GM23338 (cell line): ENCODE measurements around the gene PELO.

Experiments used
- CREB1 ChIP-seq: fragments of 250-450 bp; sonication (Bioruptor Pico); IDR thresholded peaks from 2 replicates; pipeline ENCODE4 v1.5.0; 2020; ENCODE audit warnings: low read depth, mild to moderate bottlenecking, moderate library complexity
- EZH2 ChIP-seq: fragments of 200-600 bp; sonication (generic); IDR thresholded peaks from one replicate; pipeline ENCODE4 v1.8.0; 2017; ENCODE audit warnings: antibody characterized with exemption, mild to moderate bottlenecking, low read depth; ENCODE audit not compliant: unreplicated experiment
- JUNB ChIP-seq: IDR thresholded peaks from one replicate; pipeline ENCODE4 v1.6.1; 2016; ENCODE audit warnings: antibody characterized with exemption; ENCODE audit not compliant: unreplicated experiment
- POLR2AphosphoS5 ChIP-seq: IDR thresholded peaks from 2 replicates; pipeline ENCODE4 v1.6.1; 2016; ENCODE audit warnings: antibody characterized with exemption, low read depth
- TF ChIP-seq, protein P1 (sequence below), 2 experiments: fragments of 200-600 bp in 1 of 2; sonication (generic) in 1 of 2; conservative IDR thresholded peaks; 2 replicates each; pipeline versions ENCODE4 v1.5.1 to v1.6.1; 2016 to 2017; ENCODE audit warnings: antibody characterized with exemption in 2 of 2, low read depth in 2 of 2, mild to moderate bottlenecking in 2 of 2, moderate library complexity in 1 of 2

DNA sequence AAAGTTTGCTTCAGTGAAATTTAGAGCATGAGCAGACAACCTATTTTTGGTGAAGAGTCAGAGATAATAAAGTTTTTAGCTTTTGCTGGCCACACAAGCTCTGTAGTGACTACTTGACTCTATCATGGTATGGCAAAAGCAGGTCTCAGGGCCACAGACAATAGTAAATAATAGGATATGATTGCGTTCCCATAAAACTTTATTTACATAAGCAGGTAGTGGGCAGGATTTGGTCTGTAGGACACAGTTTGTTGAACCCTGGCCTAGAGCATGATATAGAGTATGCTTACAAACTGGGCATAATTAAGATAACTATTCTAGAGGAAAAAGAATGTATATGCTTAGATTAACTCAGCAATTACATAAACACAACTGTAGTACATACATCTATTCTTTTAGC lies 30.1 kb downstream of the PELO start:
- TF ChIP-seq, protein P1, sequence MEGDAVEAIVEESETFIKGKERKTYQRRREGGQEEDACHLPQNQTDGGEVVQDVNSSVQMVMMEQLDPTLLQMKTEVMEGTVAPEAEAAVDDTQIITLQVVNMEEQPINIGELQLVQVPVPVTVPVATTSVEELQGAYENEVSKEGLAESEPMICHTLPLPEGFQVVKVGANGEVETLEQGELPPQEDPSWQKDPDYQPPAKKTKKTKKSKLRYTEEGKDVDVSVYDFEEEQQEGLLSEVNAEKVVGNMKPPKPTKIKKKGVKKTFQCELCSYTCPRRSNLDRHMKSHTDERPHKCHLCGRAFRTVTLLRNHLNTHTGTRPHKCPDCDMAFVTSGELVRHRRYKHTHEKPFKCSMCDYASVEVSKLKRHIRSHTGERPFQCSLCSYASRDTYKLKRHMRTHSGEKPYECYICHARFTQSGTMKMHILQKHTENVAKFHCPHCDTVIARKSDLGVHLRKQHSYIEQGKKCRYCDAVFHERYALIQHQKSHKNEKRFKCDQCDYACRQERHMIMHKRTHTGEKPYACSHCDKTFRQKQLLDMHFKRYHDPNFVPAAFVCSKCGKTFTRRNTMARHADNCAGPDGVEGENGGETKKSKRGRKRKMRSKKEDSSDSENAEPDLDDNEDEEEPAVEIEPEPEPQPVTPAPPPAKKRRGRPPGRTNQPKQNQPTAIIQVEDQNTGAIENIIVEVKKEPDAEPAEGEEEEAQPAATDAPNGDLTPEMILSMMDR (conservative IDR thresholded peaks at IDR 0.05; ENCODE audit: low read depth in 2 of 2) = no peak
- TF ChIP-seq EZH2 (no peak), POLR2AphosphoS5 (no peak), CREB1 (CRISPR knock-in tag) (no peak), JUNB (no peak)
